ENCODE data around the gene NR6A1. TPM values are rescaled to one million over a fixed set of nuclear protein-coding genes. Genes with fewer than 3 reads are reported as not detected.

NR6A1 gene
- total and polyA plus RNA-seq, 9 donors: 0.29 to 1.7 (median 1.00) TPM

GRCh38 chr9:124485201-124485600 is 285.9 kb downstream of the NR6A1 start:
- no peak for TF ChIP-seq CTCF (IDR thresholded peaks at IDR 0.05)
- no peak for TF ChIP-seq POLR2A (IDR thresholded peaks at IDR 0.05)
- TF ChIP-seq EP300 (IDR thresholded peaks at IDR 0.05): no peak
- WGBS, 3 donors: 79 to 89% (median 82%) methylated on average over 12 to 13 of the region's 13 CpGs
- Histone ChIP-seq H3K27ac (no peak overlapping the region), H3K4me1 (ENCODE audit: insufficient read depth) (no peaks in the 10 kb centered on the region), H3K4me3 (no peak overlapping the region), H3K27me3 (no peaks in the 10 kb centered on the region), H3K9me3 (no peaks in the 10 kb centered on the region), H3K36me3 (no peaks in the 10 kb centered on the region)
- DNase-seq: no peak
- intact Hi-C loops (cut with DNase I): loop anchor here in 1 of 4 donors (1.0 kb wide), 1 partner anchor 43 kb away; no protein-coding TSS in a partner anchor

GRCh38 chr9:124483481-124483880 is 287.6 kb downstream of the NR6A1 start:
- no peaks in the 10 kb centered on the region for H3K27me3 ChIP-seq
- WGBS, 3 donors: 93 to 97% (median 96%) methylated on average over 9 of the region's 9 CpGs

GRCh38 chr9:124482431-124483031 is 288.6 kb downstream of the NR6A1 start:
- no peak overlapping the region for H3K27ac ChIP-seq
- WGBS, 3 donors: 46 to 64% (median 57%) methylated on average over 25 to 26 of the region's 26 CpGs
- H3K4me1 ChIP-seq (ENCODE audit: insufficient read depth): no peaks in the 10 kb centered on the region
- TF ChIP-seq EP300 (IDR thresholded peaks at IDR 0.05) (no peak), CTCF (IDR thresholded peaks at IDR 0.05) (no peak), POLR2A (IDR thresholded peaks at IDR 0.05) (no peak)
- H3K27me3 ChIP-seq: no peaks in the 10 kb centered on the region
- intact Hi-C loops (cut with DNase I): no loop called here
- DNase-seq: no peak
- H3K36me3 ChIP-seq: no peaks in the 10 kb centered on the region
- H3K9me3 ChIP-seq: no peaks in the 10 kb centered on the region
- no peak overlapping the region for H3K4me3 ChIP-seq

More at GRCh38 chr9:124483481-124483880, 287.6 kb downstream of the NR6A1 start:
- no peak overlapping the region for H3K4me3 ChIP-seq
- TF ChIP-seq EP300 (IDR thresholded peaks at IDR 0.05): no peak
- no peaks in the 10 kb centered on the region for H3K4me1 ChIP-seq (ENCODE audit: insufficient read depth)
- H3K9me3 ChIP-seq: no peaks in the 10 kb centered on the region
- no peaks in the 10 kb centered on the region for H3K36me3 ChIP-seq
- intact Hi-C loops (cut with DNase I): no loop called here
- H3K27ac ChIP-seq: no peak overlapping the region
- no peak for DNase-seq

GRCh38 chr9:124481115-124481514 is 290.0 kb downstream of the NR6A1 start:
- intact Hi-C loops (cut with DNase I): no loop called here
- Histone ChIP-seq H3K27ac (no peak overlapping the region), H3K4me1 (ENCODE audit: insufficient read depth) (peaks cover 3% of the 10 kb centered on the region), H3K36me3 (no peaks in the 10 kb centered on the region), H3K4me3 (no peak overlapping the region), H3K27me3 (no peaks in the 10 kb centered on the region), H3K9me3 (no peaks in the 10 kb centered on the region)
- TF ChIP-seq EP300 (IDR thresholded peaks at IDR 0.05) (no peak), CTCF (IDR thresholded peaks at IDR 0.05) (no peak), POLR2A (IDR thresholded peaks at IDR 0.05) (no peak)
- no peak for DNase-seq
- 62 to 70% (median 67%) methylated on average over 16 to 17 of the region's 17 CpGs for WGBS, 3 donors

- WGBS, 3 donors: 22 to 29% (median 29%) methylated on average over 7 of the region's 7 CpGs
- H3K4me1 ChIP-seq (ENCODE audit: insufficient read depth): peaks cover 3% of the 10 kb centered on the region
- no peak overlapping the region for H3K27ac ChIP-seq
- intact Hi-C loops (cut with DNase I): no loop called here
- H3K4me3 ChIP-seq: no peak overlapping the region
- no peaks in the 10 kb centered on the region for H3K9me3 ChIP-seq
- H3K36me3 ChIP-seq: no peaks in the 10 kb centered on the region
- no peak for DNase-seq
- H3K27me3 ChIP-seq: no peaks in the 10 kb centered on the region
- TF ChIP-seq EP300 (IDR thresholded peaks at IDR 0.05): no peak
- no peak for TF ChIP-seq POLR2A (IDR thresholded peaks at IDR 0.05)
- TF ChIP-seq CTCF (IDR thresholded peaks at IDR 0.05): no peak
These were observed 290.5 kb downstream of the NR6A1 start for GRCh38 chr9:124480621-124480981.

All from ovary (tissue), 9 donors.